ENCODE data around the gene STK40.

Gene STK40

DNA sequence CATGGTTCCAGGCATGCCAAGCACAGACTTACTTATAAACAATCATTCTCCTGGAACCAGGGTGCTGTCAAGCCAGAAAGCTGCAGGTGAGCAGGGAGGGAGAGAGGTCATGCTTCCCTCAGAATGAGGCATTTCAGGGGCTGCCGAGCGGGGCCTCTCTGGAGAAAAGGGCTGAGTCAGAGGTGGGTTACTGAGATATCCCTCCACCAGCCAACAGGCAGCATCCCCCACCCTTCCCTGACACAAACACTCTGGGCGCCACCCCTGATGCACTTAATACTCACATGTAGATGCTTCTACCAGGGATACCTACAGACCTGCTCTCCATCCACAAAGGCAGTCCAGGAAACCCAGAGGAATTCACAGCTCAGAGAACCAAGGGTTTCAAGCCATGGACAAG lies 13.1 kb downstream of the STK40 start:
- DNase-seq (ENCODE audit: low read depth): no peak

DNA sequence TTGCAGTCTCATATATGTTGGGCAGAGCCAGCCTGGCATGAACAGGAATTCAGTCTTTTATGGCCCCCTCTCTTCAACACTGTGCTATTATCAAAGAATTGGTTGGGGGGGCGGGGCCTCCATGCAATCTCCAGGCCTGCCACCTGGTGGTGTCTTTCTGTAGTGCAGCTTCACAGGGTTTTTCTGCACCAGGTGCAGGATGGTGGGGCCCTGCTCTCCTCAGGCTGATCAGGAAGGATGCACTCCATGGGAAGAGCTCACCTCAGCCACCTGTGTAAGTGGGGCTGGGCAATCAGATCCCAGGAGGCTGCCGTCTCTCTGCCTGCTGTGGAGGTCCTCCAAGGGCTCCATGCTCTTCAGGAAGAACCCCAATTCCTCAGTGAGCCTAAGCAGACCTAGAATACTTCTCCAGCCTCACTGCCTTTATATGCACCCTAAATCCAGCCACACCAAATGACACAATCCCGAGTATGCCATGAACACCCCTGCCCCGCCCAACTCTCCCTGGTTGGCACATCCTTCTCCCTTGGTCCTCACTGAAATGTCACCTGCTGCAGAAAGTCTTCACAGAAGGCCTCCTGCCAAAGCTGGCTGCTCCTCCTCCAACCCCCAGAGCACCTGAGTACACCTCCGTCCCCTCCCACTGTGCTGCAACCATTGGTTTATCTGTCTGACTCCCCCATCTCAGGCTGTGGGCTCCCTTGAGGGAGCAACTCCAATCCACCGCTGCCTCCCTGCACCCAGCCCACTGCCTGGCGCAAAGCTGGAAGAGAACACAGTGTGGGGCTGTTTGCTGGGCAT lies 16.5 kb downstream of the STK40 start:
- no peak for DNase-seq (ENCODE audit: low read depth)

- no peak for DNase-seq (ENCODE audit: low read depth)
Observed at GRCh38 chr1:36367798-36368197, 17.9 kb downstream of the STK40 start.

DNA sequence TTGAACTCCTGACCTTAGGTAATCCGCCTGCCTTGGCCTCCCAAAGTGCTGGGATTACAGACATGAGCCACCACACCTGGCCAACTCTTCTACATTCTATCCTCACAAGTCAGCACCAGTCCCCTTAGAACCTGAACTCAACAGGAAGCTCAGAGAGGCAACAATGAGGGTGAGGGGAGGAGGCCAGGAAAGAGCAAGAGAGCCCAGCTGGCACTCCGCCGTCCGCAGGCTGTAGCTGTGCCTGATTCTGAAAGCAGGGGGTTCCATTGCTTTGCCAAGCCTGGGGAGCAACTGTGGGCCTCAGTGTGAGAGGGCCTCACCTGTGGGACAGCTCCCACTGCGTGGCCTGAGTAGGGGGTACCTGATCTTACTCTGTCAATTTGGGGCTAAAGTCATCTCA lies 18.7 kb downstream of the STK40 start:
- DNase-seq (ENCODE audit: low read depth): no peak

- no peak for DNase-seq (ENCODE audit: low read depth)
Observed at GRCh38 chr1:36366091-36366661, 19.5 kb downstream of the STK40 start.

GRCh38 chr1:36365381-36365780 lies 20.3 kb downstream of the STK40 start:
- DNase-seq (ENCODE audit: low read depth): no peak

DNA sequence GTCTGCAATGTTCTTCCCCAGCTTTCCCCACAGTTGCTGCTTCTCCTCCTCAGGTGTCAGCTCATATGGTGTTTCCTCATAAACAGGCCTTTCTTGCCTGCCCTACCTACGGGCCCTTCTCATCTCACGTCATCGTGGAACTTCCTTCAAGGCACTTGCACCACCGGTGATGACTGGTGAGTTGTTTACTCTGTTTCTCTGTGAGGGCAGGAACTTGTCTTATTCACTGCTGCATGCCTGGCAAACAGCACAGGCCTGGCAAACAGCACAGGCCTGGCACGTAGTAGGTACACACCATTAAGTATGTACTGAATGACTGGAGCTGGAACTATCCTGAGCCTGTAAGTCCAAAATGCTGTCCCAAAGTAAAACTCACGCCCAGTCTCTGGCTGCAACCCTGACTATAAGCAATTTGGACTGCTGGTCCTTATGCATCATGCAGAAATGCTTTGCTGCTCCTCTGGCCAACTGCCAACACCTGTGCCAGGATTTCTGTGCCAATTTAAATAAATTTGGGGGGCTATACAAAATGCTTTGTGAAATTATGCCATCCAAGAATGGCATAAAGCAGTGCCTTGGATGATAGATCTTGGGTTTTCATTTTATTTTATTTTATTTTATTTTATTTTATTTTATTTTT lies 25.7 kb downstream of the STK40 start:
- DNase-seq (ENCODE audit: low read depth): no peak

GRCh38 chr1:36359383-36359782 lies 26.3 kb downstream of the STK40 start:
- no peak for DNase-seq (ENCODE audit: low read depth)

DNA sequence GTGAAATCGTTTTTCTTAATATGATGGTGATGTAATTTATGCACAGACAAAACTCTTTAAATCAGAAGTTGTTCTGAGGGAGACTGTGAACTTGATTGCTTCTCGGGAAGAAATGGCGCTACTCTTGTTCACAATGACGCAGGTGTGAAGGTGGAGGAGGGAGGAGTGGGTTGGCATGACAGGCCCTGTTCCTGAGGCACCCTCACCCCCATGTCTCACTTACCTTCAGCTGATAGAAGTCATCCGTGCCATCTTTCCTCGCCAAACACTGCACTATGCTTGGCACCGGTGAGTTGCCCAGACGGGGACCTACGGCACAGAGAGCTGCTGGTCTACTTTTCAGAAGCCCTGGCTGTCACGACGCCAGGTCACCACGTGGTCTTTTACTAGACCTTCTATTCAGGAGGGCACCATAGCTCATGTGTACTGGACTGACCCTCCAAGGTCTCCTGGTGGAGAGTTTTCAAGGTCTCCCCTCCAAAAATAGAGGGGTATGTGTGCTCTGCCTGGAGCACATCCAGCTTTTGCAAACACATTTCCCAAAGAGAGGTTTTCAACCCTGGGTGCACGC lies 27.1 kb downstream of the STK40 start:
- DNase-seq (ENCODE audit: low read depth): no peak

DNA sequence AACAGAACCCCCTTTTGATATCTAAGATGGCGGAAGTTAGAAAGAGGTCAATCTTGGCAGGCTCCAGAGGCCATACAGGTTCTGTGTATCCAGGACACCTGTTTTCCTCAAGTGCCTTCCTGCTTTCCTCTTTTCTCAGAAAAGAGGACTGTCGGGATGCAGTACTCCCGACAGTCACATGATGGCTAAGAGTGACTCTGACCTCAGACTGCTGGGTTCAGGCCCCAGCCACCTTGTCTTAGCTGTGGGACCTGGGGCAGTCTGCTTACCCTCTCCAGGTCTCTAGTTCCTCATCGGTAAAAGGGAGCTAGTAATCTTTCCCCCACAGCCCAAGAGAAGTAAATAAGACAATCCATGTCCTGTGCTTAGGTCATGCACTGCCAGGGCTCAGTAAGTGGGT lies 29.9 kb downstream of the STK40 start:
- no peak for DNase-seq (ENCODE audit: low read depth)

DNA sequence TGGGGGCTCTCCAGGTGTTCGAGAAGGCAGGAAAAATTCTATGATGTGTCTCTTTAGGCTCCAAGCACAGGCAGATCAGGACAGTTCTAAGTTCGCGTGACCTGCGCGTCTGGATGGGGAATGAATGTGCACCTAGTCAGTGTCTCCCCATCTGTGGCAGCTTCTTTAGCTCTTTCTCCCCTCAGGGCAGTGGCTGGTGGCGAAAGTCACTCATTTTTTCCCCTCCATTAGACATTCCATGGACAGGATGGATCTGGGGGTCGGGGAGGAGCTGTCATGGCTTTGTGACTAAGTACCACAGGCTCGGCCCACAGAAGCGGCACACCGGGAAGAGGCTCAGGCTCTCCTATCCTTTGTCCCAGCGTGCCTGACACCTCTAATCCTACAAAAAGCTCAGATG lies 31.2 kb downstream of the STK40 start:
- DNase-seq (ENCODE audit: low read depth): no peak

DNA sequence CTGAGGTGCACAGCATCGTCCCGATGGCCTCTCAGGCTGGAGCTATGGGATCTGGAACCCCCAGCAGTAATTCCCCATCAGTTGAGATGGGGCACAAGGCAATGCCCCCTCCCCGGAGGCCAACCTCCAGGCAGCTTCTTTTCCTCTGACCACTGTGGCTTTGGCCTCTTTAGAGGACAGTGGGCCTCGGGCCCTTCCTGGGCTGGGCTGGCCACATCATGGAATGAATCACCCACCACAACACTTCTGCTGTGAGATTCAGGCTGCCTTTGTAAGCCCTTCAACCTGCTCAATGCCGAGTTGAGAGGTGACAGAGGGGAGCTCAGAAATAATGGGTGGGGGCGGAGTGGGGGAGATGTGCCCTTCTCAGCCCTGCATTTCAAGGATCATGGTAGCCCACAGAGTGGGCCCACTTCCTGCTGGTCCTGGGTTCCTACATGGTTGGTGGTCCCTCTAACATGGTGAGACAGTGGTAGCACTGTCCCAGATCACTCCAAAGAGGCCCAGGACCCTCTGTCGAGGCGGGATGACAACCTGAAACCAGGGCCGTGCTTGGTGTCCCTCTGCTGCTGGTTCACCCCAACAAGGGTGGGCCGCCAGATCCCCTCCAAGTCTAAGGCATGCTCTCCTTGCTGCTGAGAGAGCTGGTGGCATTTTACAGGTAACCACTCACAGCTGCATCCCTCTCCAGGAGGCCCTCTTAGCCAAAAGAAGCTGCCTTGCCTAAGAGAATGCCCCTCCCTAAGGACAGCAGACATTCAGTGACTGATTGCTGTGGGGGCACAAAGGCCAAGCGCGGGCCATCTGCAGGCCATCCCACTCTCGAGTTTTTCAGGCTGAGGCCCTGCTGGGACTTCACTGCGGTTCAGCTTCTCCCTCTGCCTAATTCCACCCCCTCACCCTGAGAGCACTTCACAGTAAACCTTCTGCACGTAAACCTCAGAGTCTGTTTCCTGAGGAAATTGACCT lies 32.5 kb downstream of the STK40 start:
- no peak for DNase-seq (ENCODE audit: low read depth)

GRCh38 chr1:36352125-36352909 lies 33.4 kb downstream of the STK40 start:
- no peak for DNase-seq (ENCODE audit: low read depth)

GRCh38 chr1:36351227-36351977 lies 34.3 kb downstream of the STK40 start:
- DNase-seq (ENCODE audit: low read depth): no peak

- no peak for DNase-seq (ENCODE audit: low read depth)
Observed at GRCh38 chr1:36350659-36351226, 35.0 kb downstream of the STK40 start.

DNA sequence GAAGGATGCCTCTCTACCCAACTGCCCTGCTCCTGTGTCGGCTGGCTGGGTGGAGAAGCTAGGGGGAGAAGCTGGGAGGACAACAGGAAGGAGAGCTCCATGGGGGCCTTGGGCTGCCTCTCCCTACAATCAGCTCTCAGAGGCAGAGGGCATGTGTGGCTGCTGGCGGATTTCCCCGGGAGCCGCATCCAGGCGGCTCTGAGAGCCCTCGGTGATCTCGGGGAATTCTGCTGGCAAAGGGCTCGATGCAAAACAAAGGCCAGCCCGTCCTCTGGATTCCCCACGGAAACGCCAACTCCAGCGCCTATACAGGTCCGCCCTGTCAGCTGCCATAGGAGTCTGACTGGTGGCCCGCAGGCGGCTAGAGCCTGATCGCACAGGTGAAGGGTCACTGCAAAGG lies 35.9 kb downstream of the STK40 start:
- no peak for DNase-seq (ENCODE audit: low read depth)

DNA sequence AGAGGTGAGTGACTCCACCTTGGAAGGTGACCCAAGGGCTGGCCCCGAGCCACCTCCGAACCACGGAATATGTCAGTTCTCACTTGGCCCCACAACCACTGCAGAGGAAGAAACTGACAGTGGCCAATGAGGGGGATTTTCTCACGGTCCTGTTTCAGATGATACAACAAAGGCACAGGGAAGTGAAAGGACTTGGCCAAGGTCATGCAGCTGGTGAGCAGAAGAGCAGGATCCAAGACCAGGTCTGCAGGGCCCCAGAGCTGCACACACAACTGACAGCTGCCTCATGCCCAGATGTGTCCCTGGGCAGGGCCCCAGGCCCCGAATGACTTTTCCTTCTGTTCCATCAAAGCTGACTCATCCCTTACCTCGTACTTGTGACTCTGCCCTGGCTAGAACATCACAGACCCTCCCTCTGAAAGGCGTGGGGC lies 36.5 kb downstream of the STK40 start:
- DNase-seq (ENCODE audit: low read depth): no peak

DNA sequence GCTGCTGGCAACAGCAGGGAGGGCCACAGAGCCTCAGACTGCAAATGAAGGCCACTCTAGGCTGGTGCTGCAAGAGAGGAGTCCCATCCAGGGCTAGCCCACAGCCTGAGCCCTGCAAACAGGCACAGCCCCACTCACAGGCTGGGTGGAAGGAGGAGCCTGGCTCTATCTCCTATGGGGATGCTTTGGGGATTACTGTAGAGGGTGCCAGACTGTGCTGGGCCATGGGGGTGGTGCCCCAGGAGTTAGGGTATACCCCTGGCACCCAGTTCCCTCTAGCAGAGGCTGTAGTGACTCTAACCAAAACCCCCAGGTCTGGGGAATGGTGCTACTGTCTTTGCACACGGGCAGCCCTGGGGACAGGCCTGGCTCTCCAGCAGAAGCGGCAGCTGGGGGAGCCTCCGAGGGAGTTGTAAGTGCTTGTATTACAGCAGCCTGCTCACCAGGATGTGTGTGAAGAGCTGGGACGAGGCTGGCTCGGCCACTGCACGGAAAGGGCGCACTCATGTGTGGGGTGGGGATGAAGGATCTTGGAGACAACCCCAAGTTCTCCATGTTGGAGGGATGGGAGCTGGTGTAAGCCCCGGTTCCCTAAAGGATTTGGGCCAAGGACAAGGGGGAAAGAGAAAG lies 38.9 kb downstream of the STK40 start:
- DNase-seq (ENCODE audit: low read depth): no peak

GRCh38 chr1:36345353-36345752 lies 40.4 kb downstream of the STK40 start:
- DNase-seq (ENCODE audit: low read depth): no peak

DNA sequence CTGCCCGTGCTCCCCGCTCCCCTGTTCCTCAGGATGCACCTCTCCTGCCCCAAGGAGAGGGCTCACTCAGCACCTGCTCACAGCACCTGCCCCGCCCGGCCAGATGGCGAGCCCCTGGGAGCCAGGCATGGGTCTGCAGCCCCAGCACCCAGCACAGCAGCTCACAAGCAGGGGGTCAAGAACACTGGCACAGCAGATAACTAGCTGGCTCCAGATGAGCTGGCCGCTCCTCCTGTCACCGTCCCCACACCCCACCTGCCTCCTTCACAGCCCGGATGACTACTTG lies 41.4 kb downstream of the STK40 start:
- no peak for DNase-seq (ENCODE audit: low read depth)

Measured in CMK (cell line).